ENCODE data around the gene C16orf82.

Gene C16orf82

DNA sequence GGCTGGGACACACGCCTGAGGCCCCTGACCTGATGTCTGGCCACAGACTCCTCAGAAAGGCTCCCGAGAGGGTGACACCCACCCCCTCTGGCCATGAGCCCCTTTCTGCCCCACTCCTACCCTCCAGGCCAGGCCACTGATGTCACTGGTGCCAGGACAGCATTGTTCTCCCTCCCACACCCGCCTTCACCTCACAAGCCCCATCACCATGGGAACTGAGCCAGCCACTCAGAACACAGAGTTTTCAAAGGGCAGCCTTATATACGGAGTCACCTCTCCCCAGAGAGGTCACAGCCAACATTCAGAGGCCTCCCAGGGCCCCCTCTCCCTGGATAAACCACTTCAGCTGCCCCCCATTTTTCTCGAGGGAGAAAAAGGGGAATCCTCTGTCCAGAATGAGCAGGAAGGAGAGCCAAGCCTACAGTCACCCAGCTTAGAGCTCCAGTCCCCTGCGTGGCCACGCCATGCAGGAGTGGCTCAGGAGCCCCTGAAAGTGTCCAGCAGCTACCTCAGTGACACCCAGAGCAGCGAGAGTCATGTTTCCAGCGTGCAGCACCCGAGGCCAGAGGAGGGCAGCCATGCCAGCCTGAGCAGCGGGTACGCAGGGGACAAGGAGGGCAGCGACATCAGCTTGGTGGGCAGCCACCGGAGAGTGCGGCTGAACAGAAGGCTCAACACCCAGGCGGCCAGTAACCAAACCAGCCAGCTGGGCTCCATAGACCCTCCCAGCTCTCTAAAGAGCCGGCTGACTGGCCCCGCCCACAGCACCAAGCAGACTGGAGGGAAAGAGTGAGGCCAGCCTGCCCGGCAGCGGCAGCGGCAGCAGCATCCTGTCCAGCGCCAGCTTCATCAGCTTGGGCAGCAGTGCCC lies at the start of gene C16orf82:
C16orf82 (plus strand) TSS at position 260 of the 870 bp plus-strand sequence.
- DNase-seq (ENCODE audit: extremely low read depth, insufficient read length) = no peak

GRCh38 chr16:27020031-27020430 lies 46.7 kb upstream of the C16orf82 start:
- Histone ChIP-seq H3K27me3 (replicated peaks; ENCODE audit: control insufficient read depth, insufficient read depth, low read length) (no peaks in the 10 kb centered on the region; the same call in 1 of the 2 replicates), H3K36me3 (ENCODE audit: control insufficient read depth, insufficient read depth, low read length) (no peaks in the 10 kb centered on the region), H3K4me3 (replicated peaks; ENCODE audit: low read depth, low read length) (no peak overlapping the region)
- no peak for DNase-seq (ENCODE audit: extremely low read depth, insufficient read length)
- TF ChIP-seq, protein P1, sequence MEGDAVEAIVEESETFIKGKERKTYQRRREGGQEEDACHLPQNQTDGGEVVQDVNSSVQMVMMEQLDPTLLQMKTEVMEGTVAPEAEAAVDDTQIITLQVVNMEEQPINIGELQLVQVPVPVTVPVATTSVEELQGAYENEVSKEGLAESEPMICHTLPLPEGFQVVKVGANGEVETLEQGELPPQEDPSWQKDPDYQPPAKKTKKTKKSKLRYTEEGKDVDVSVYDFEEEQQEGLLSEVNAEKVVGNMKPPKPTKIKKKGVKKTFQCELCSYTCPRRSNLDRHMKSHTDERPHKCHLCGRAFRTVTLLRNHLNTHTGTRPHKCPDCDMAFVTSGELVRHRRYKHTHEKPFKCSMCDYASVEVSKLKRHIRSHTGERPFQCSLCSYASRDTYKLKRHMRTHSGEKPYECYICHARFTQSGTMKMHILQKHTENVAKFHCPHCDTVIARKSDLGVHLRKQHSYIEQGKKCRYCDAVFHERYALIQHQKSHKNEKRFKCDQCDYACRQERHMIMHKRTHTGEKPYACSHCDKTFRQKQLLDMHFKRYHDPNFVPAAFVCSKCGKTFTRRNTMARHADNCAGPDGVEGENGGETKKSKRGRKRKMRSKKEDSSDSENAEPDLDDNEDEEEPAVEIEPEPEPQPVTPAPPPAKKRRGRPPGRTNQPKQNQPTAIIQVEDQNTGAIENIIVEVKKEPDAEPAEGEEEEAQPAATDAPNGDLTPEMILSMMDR (IDR thresholded peaks at IDR 0.05; ENCODE audit: insufficient read depth, low read length, poor library complexity, severe bottlenecking) = no peak

More for the DNA sequence above, at the start of gene C16orf82:
- Histone ChIP-seq H3K27me3 (replicated peaks; ENCODE audit: control insufficient read depth, insufficient read depth, low read length) (no peaks in the 10 kb centered on the region; the same call in none of the 2 replicates), H3K36me3 (ENCODE audit: control insufficient read depth, insufficient read depth, low read length) (no peaks in the 10 kb centered on the region), H3K4me3 (replicated peaks; ENCODE audit: low read depth, low read length) (no peak within 1 kb of the TSS)
- TF ChIP-seq, protein P1 (IDR thresholded peaks at IDR 0.05; ENCODE audit: insufficient read depth, low read length, poor library complexity, severe bottlenecking) = no peak

DNA sequence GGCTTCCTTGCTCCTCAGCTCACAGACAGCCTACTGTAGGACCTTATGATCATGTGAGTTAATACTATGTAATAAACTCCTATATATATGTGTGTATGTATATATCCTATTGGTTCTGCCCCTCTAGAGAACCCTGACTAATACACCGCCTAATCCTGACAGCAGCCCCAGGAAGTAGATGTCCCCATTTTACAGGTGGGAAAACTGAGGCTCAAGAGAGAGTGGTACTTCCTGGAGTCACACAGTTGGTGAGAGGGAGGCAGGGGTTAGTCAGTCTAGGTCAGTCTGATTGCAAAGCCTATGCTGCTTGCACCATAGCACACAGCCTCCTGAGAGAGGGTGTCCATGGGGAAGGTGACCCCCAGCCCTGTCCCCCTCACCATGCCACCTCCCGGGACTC lies 42.7 kb upstream of the C16orf82 start:
- Histone ChIP-seq H3K36me3 (ENCODE audit: control insufficient read depth, insufficient read depth, low read length) (no peaks in the 10 kb centered on the region), H3K4me3 (replicated peaks; ENCODE audit: low read depth, low read length) (no peak overlapping the region), H3K27me3 (replicated peaks; ENCODE audit: control insufficient read depth, insufficient read depth, low read length) (no peaks in the 10 kb centered on the region; the same call in 1 of the 2 replicates)
- TF ChIP-seq, protein P1 (IDR thresholded peaks at IDR 0.05; ENCODE audit: insufficient read depth, low read length, poor library complexity, severe bottlenecking) = no peak
- no peak for DNase-seq (ENCODE audit: extremely low read depth, insufficient read length)

DNA sequence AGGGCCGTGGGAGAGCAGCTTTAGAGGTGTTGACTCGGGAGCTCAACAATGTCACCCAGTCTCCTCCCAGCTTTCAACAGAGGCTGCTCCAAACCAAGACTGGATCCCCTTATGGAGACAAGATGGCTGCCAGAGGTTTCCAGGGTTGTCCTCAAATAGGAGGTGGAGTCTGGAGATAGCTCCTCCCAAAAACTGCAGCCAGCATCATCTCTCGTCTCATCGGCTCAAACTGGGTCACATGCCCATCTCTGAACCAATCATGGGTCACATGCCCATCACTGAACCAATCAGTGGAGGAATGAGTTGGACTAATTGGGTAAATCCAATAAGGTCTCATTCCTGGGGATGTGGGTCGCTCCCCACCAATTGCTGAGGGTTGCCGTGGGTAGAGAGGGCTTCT lies 41.1 kb upstream of the C16orf82 start:
- DNase-seq (ENCODE audit: extremely low read depth, insufficient read length) = no peak
- Histone ChIP-seq H3K4me3 (replicated peaks; ENCODE audit: low read depth, low read length) (no peak overlapping the region), H3K36me3 (ENCODE audit: control insufficient read depth, insufficient read depth, low read length) (no peaks in the 10 kb centered on the region), H3K27me3 (replicated peaks; ENCODE audit: control insufficient read depth, insufficient read depth, low read length) (no peaks in the 10 kb centered on the region; the same call in 1 of the 2 replicates)
- TF ChIP-seq, protein P1 (IDR thresholded peaks at IDR 0.05; ENCODE audit: insufficient read depth, low read length, poor library complexity, severe bottlenecking) = no peak

DNA sequence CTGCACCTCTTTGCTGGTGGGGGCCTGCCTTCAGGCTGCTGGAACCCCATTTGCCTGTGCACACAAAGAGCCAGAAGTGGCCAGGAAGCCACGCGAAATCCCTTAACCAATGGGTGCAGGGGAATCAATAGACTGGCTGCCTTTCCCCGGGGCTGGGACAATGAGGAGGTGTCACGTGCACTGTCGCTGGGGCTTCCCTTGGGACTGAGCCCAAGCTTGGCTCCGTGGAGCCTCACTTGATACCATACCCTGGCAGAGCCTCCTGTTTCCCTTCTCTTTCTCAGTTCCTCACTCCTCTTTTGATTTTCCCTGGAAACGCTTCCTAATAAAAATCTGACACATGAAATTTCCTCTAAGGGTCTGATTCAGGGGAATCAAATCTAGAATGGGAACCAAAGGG lies 38.8 kb upstream of the C16orf82 start:
- TF ChIP-seq, protein P1 (IDR thresholded peaks at IDR 0.05; ENCODE audit: insufficient read depth, low read length, poor library complexity, severe bottlenecking) = no peak
- H3K36me3 ChIP-seq (ENCODE audit: control insufficient read depth, insufficient read depth, low read length) = no peaks in the 10 kb centered on the region
- DNase-seq (ENCODE audit: extremely low read depth, insufficient read length) = no peak
- no peaks in the 10 kb centered on the region for H3K27me3 ChIP-seq (replicated peaks; ENCODE audit: control insufficient read depth, insufficient read depth, low read length)
- no peak overlapping the region for H3K4me3 ChIP-seq (replicated peaks; ENCODE audit: low read depth, low read length)
